Thyroid gland (tissue), 4 donors: ENCODE data around the gene IFNK. TPM values are rescaled to one million over a fixed set of nuclear protein-coding genes. Genes with fewer than 3 reads are reported as not detected.

Source experiments
- DNase-seq, 2 donors: peaks; one replicate each; pipeline ENCODE4 v3.0.0-alpha.2; 2019
- H3K27ac ChIP-seq, 3 donors: fragments of 200-600 bp; sonication (generic); 1 replicate in 2 of 3; 2 replicates in 1 of 3; pipeline ENCODE4 v1.5.1; 2016 to 2019; ENCODE audit warnings: mild to moderate bottlenecking in 1 of 3, moderate library complexity in 1 of 3
- H3K27me3 ChIP-seq: fragments of 200-600 bp; sonication (generic); one replicate; pipeline ENCODE4 v1.5.1; 2019
- H3K36me3 ChIP-seq, 2 donors: fragments of 200-600 bp; sonication (generic); one replicate each; pipeline ENCODE4 v1.5.1; 2016 to 2019
- H3K4me1 ChIP-seq, 2 donors: fragments of 200-600 bp; sonication (generic); one replicate each; pipeline ENCODE4 v1.5.1; 2017 to 2019
- H3K4me3 ChIP-seq, 3 donors: fragments of 200-600 bp; sonication (generic); replicated peaks in 1 of 3; 1 replicate in 2 of 3; 2 replicates in 1 of 3; pipeline ENCODE4 v1.5.1; 2016; ENCODE audit warnings: mild to moderate bottlenecking in 1 of 3
- H3K9me3 ChIP-seq: fragments of 200-600 bp; sonication (generic); one replicate; pipeline ENCODE4 v1.5.1; 2017
- POLR2A ChIP-seq, 2 donors: fragments of 450-650 bp; IDR thresholded peaks; one replicate each; pipeline ENCODE4 v1.6.1; 2017; ENCODE audit warnings: antibody characterized with exemption in 2 of 2, mild to moderate bottlenecking in 2 of 2, moderate library complexity in 1 of 2
- WGBS, 2 donors: methylation state at CpG; one replicate each; pipeline ENCODE4 v1.1.5; 2017; 5-methylcytosine and 5-hydroxymethylcytosine counted together
- intact Hi-C: fragments of 100-400 bp; cut with DNase I; formaldehyde crosslinking; loops from one replicate; pipeline ENCODE4 v1.15.1; 2023
- total RNA-seq, 4 donors: library from RNA; depleted of rRNA; stranded (reverse); fragments of >200 nt; gene quantifications; one replicate each; pipeline ENCODE4 v1.2.3, GENCODE V29; 2016
- TF ChIP-seq, protein P1 (sequence below), 6 experiments: fragments of 200-600 bp in 3 of 6; fragments of 450-650 bp in 3 of 6; sonication (generic) in 3 of 6; IDR thresholded peaks; one replicate each; pipeline ENCODE4 v1.5.1; 2016 to 2019; ENCODE audit warnings: antibody characterized with exemption in 6 of 6, mild to moderate bottlenecking in 2 of 6, inconsistent platforms in 1 of 6, moderate library complexity in 1 of 6

IFNK gene
- total RNA-seq, 4 donors from 2014 or later: not detected

DNA sequence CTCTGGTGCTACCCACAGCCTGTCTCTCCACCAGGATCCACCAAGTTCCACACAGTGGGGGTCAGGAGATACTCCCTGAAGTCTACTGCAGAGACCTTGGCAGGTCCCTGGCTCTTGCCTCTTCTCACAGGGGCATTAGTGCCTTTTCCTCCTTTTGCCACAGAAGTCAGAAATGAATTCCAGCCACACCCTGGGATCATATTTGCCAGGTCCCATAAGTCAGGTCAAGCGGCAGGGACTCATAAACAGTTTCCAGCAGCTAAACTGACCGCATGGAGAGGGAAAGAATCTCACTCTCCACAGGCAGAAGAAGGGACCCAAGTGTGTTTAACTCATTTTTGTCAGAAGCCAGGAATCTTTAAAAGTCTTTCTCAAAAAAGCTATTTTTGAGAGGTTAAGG lies 13.3 kb upstream of the IFNK start:
- Histone ChIP-seq H3K27ac (no peak overlapping the region), H3K27me3 (no peaks in the 10 kb centered on the region), H3K4me3 (no peak overlapping the region), H3K9me3 (no peaks in the 10 kb centered on the region), H3K36me3 (no peaks in the 10 kb centered on the region), H3K4me1 (peaks cover 6% of the 10 kb centered on the region in 2 donors)
- intact Hi-C loops: no loop called here
- 90 to 92% methylated on average over 2 of the region's 2 CpGs for WGBS, 2 donors
- no peak for DNase-seq
- TF ChIP-seq POLR2A (IDR thresholded peaks at IDR 0.05): no peak
- TF ChIP-seq, protein P1, sequence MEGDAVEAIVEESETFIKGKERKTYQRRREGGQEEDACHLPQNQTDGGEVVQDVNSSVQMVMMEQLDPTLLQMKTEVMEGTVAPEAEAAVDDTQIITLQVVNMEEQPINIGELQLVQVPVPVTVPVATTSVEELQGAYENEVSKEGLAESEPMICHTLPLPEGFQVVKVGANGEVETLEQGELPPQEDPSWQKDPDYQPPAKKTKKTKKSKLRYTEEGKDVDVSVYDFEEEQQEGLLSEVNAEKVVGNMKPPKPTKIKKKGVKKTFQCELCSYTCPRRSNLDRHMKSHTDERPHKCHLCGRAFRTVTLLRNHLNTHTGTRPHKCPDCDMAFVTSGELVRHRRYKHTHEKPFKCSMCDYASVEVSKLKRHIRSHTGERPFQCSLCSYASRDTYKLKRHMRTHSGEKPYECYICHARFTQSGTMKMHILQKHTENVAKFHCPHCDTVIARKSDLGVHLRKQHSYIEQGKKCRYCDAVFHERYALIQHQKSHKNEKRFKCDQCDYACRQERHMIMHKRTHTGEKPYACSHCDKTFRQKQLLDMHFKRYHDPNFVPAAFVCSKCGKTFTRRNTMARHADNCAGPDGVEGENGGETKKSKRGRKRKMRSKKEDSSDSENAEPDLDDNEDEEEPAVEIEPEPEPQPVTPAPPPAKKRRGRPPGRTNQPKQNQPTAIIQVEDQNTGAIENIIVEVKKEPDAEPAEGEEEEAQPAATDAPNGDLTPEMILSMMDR (IDR thresholded peaks at IDR 0.05): no peak

DNA sequence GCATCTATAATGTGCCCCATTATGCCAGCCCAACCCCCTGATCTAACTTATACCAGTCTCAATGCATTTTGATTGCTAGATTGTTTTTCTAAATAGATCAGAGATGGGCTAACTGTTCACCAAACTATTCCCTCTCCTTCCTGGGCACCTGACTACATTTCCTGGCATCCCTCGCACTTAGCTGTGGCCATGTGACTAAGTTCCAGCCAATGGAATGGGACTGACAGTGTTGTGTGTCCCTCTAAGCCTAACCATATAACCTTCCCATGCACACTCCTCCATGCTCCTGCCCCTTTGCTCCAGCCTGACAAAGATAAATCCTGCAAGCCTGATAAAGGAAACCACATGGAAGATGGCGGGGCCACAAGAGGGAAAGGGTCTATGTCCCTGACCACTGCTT lies 12.3 kb upstream of the IFNK start:
- DNase-seq: no peak
- Histone ChIP-seq H3K4me1 (no peaks in the 10 kb centered on the region), H3K4me3 (no peak overlapping the region), H3K9me3 (no peaks in the 10 kb centered on the region), H3K36me3 (no peaks in the 10 kb centered on the region), H3K27me3 (no peaks in the 10 kb centered on the region), H3K27ac (no peak overlapping the region)
- 98 to 100% methylated on average over 2 of the region's 2 CpGs for WGBS, 2 donors
- intact Hi-C loops: no loop called here
- TF ChIP-seq, protein P1 (IDR thresholded peaks at IDR 0.05): no peak
- no peak for TF ChIP-seq POLR2A (IDR thresholded peaks at IDR 0.05)

DNA sequence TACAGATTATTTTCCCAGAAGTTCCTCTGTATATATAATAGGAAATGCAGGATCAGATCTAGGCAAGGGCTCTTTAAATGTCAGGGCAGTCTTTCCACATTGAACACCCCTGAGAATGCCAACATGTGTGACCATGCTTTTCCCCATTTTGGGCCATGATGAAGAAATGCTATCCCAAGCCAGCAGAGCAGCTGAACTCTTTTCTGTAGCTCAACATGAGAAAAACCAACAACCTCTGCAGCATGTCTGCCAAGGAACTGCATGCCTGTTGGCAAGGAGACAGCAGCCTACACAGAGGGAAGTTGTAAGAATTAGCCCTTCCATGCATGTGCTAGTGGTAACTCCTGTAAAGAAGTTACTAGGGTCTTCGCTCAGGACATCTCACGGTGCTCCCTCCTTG lies 9.5 kb upstream of the IFNK start:
- Histone ChIP-seq H3K27me3 (no peaks in the 10 kb centered on the region), H3K4me3 (no peak overlapping the region), H3K4me1 (no peaks in the 10 kb centered on the region), H3K9me3 (no peaks in the 10 kb centered on the region), H3K27ac (no peak overlapping the region), H3K36me3 (no peaks in the 10 kb centered on the region)
- DNase-seq: peak in 1 of 2 donors; percentile 29
- intact Hi-C loops: no loop called here
- WGBS, 2 donors: 89 to 100% methylated on average over 2 of the region's 2 CpGs
- no peak for TF ChIP-seq POLR2A (IDR thresholded peaks at IDR 0.05)
- TF ChIP-seq, protein P1 (IDR thresholded peaks at IDR 0.05): no peak

DNA sequence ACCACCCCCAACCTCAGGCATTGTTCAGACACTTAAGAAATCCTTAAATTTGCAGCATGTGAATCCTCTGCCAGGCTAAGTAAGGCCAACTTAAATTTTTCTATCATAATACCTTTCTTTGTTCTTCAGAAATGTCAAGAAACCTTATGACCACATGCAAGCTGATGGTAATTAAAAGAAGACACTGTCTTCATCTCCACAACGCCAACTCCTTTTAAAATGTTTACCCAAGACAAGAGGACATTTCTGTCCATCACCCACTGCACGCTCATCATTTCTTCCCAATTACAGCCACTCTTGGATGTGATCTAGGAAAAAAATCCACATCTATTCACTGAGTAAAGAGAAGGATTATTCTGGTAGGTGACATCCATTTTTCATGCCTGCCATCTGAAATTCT lies 6.1 kb upstream of the IFNK start:
- no peak for DNase-seq
- Histone ChIP-seq H3K4me3 (no peak overlapping the region), H3K27me3 (no peaks in the 10 kb centered on the region), H3K36me3 (no peaks in the 10 kb centered on the region), H3K9me3 (no peaks in the 10 kb centered on the region), H3K4me1 (no peaks in the 10 kb centered on the region), H3K27ac (no peak overlapping the region)
- 98 to 99% methylated on average over 2 of the region's 2 CpGs for WGBS, 2 donors
- intact Hi-C loops: no loop called here
- TF ChIP-seq, protein P1 (IDR thresholded peaks at IDR 0.05): no peak
- no peak for TF ChIP-seq POLR2A (IDR thresholded peaks at IDR 0.05)

DNA sequence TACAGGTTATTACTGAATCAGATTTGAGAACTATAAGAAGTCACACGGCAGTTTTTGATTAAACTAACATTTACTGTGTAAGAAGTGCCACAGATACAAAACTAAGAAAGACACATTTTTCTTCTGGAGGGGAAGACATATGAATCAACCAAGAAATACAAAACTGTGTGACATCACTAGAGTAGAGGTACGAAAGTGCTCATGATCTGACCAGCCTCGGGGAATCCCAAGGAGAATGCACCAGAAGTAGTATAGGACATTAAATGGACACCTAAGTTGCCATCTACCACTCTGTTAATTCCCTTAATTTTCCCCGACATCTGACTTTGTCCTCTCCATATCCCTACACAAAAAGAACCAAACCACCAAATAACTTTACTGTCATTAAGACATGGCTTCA lies 5.3 kb upstream of the IFNK start:
- intact Hi-C loops: no loop called here
- H3K27ac ChIP-seq: no peak overlapping the region
- H3K36me3 ChIP-seq: no peaks in the 10 kb centered on the region
- H3K4me1 ChIP-seq: no peaks in the 10 kb centered on the region
- TF ChIP-seq POLR2A (IDR thresholded peaks at IDR 0.05): no peak
- TF ChIP-seq, protein P1 (IDR thresholded peaks at IDR 0.05): no peak
- DNase-seq: no peak
- 94 to 97% methylated on average over 4 of the region's 4 CpGs for WGBS, 2 donors
- no peaks in the 10 kb centered on the region for H3K27me3 ChIP-seq
- H3K4me3 ChIP-seq: no peak overlapping the region
- H3K9me3 ChIP-seq: no peaks in the 10 kb centered on the region
